Measurements from ENCODE around the gene PCCA.
"Not testable (repeated sequence)": the region's sequence is repeated elsewhere in the genome, so short reads cannot be mapped to it uniquely, and the experiment has no call there.

DNA sequence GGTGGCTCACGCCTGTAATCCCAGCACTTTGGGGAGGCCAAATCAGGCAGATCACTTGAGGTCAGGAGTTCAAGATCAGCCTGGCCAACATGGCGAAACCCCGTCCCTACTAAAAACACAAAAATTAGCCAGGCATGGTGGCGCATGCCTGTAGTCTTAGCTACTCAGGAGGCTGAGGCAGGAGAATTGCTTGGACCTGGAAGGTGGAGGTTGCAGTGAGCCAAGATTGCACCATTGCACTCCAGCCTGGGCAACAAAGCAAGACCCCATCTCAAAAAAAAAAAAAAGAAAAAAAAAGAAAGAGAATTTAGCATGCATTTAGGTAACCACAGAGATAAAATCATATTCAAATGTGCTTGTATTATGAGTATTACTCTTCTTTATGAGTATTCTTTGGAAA, 85.6 kb downstream of the PCCA start:
- not testable (repeated sequence) for TF ChIP-seq EP300 (IDR thresholded peaks at IDR 0.05)
- TF ChIP-seq, protein P1, sequence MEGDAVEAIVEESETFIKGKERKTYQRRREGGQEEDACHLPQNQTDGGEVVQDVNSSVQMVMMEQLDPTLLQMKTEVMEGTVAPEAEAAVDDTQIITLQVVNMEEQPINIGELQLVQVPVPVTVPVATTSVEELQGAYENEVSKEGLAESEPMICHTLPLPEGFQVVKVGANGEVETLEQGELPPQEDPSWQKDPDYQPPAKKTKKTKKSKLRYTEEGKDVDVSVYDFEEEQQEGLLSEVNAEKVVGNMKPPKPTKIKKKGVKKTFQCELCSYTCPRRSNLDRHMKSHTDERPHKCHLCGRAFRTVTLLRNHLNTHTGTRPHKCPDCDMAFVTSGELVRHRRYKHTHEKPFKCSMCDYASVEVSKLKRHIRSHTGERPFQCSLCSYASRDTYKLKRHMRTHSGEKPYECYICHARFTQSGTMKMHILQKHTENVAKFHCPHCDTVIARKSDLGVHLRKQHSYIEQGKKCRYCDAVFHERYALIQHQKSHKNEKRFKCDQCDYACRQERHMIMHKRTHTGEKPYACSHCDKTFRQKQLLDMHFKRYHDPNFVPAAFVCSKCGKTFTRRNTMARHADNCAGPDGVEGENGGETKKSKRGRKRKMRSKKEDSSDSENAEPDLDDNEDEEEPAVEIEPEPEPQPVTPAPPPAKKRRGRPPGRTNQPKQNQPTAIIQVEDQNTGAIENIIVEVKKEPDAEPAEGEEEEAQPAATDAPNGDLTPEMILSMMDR (IDR thresholded peaks at IDR 0.05), result not testable (repeated sequence)
